ENCODE results near the gene TTC32.

Gene TTC32

DNA sequence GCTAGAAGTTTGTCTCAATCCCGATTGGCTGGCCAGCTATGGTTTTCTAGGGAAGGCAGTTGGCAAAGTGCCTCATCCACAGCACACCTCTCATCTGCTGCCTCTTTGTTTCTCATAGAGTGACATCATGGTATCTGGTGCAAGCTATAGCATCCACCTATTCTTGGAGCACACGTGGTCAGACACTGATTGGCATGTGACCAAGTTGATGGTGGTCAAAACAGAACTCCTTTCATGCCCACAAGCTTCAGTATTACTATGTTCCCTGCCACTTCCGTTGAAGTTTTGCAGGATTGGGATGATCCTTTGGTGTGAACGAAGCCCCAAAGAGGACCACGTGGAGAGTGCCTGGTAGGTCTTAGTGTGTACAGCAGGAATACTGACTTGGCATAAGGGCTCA, 28.8 kb downstream of the TTC32 start:
- DNase-seq: no peak

DNA sequence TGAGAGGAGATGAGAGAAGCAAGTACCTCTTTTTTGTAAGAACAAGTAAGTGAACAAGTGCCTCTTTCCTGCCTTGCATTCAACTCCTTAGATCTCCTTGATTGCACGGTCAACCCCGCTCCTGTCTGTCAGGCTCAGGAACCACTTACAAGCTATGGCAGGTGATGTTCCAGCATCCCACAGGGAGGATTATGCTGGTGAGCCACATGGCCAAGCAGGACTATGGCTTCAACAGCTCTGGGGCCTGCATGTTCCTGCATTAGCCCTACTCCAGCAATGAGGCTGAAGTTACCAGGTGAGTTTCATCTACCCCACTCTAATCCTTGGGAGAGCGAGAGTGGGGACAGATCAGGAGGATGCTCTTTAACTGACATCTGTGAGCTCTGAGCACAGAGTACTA, 29.5 kb downstream of the TTC32 start:
- no peak for DNase-seq

DNA sequence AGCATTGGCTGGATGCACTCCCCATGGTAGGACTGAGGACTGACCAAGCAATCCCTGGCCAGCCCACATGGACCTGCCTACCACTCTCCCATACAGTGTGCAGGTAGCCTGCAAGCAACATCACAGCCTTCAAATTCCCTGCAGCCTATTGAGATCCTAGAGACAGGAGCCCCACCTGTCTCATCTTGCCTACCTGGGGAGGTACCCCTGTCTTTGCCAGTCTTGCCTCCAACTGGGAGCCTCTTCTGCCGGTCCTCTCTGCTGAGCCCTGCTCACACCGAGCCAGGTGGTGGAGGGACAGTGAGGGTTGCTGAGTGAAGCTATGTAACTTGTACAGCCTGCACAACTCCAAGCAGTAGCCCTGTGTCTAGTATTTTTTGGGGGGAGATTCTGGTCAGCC, 29.9 kb downstream of the TTC32 start:
- DNase-seq: no peak

DNA sequence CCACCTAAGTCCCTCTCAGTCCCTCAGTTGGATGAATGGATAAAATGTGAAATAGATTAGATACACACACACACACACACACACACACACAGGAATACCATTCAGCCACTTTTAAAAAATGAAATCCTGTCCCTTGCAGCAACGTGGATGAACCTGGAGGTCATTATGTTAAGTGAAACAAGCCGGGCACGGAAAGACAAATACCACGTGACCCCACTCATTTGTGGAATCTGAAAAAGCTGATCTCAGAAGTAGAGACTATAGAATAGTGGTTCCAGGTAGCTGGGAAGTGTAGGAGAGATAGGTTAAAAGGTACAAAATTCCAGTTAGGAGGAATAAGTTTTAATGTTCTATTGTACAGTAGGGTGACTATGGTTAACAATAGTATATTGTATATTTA, 31.0 kb downstream of the TTC32 start:
- no peak for DNase-seq

DNA sequence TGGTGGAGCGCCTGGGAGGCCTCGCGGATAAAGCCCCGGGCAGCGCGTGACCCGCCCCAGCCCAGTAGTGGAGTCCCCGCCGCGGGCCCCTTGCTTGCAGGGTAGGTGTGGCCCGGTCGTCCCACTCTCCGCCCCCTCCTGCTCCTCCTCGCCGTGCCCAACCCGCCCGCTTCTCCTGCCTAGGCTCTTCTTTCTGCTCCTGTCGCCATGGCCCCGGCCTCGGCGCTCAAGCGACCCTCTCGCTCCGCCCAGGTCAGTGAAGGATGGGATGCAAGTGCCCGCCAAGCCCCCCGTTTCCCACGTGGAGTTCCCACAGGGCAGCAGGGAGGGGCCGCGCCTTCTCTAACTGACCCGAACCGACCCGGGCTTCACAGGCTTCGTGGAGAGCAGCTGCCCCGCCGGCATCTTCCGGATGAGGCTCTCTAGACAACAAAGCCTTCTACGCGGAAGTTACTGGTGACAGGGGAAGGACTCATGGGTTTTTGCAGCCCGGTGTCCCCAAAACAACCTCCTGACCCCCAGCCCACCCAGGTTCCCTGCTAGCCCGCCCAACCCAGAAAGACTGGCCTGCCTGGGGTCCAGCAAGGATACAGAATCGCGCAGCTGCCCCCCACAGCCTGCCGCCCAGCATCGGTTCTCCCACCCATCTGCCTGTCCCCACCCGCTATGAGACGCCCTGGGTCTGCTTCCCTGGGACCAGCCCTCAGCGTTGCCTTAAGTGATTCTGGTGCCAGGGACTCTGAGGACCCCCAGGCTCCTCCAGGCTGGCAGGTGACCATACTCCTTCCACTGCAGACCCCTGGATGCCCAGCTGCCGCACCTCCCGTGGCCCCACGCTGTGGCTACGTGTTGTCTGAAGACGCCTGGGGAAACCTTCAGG, 32.8 kb downstream of the TTC32 start:
- DNase-seq: peak; percentile 51

DNA sequence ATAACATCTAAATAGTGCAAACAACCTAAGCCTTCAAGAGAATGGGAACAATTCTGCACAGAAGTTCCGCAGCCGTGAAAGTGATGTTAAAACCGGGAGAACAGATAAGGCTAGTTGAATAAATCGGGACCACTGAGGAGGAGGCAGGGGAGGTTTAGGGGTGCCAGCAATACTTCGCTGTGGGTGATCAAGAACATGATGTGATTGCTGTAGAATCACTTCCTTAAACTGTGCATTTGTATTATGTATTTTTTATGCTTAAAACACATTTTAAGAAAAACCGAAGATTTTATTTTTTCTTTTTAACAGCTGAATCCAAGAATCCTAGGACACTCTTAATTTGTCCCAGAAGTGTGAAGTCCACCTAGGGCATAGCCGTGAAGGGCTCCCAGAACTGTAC, 33.6 kb downstream of the TTC32 start:
- no peak for DNase-seq

DNA sequence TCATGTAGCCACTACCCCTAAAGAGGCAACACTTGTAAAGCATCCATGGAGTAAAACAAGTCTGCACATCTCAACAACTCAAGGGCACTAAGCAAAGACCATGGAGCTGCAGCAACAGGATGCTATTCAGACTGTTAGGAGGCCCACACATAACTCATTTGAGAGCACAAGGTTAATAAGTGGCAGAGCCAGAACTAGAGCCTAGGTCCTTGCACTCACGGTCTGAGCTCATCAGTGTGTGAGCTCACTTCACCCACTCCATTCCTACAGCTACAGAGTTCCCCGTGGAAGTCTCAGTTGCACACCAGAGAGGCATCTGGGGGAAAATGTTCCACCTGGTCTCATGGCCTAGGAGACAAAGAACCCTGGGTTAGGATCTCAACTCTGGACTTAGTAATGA, 35.0 kb downstream of the TTC32 start:
- DNase-seq: no peak

DNA sequence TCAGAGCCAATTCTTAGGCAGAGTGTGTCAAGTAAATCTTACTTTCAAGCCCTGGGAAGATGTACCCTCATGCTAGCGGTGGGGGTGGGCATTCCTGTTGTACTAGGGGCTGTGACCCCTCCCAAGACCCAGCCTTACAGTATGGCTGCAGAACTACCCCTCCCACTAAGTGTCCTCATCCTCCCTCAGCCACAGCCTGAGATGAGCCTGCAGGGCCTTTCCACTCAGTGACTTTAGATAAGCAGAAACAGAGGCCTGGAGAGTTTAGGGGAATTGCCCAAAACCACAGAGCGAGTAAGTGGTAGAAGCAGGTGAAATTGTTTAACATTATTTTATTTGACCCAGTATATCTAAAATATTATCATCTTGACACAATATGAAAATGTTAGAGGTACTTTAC, 36.6 kb downstream of the TTC32 start:
- no peak for DNase-seq

DNA sequence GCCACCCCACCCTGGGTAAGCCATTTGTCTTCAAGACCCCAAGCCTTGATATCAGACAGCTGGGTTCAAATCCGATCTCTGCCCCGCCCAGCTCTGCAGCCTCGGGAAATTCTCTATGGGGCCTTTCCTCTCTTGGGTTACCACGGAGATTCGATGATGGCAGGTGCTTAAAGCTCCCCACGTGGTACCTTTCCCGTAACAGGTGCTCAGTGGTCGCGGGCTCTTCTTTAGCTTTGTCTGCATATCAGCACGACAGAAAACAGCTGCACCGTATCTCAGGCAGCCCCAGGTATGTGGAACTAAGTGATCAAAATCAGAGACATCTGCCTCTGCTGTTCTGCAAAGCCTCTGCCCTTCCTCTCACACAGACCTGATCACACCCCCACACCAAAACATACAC, 37.4 kb downstream of the TTC32 start:
- no peak for DNase-seq

DNA sequence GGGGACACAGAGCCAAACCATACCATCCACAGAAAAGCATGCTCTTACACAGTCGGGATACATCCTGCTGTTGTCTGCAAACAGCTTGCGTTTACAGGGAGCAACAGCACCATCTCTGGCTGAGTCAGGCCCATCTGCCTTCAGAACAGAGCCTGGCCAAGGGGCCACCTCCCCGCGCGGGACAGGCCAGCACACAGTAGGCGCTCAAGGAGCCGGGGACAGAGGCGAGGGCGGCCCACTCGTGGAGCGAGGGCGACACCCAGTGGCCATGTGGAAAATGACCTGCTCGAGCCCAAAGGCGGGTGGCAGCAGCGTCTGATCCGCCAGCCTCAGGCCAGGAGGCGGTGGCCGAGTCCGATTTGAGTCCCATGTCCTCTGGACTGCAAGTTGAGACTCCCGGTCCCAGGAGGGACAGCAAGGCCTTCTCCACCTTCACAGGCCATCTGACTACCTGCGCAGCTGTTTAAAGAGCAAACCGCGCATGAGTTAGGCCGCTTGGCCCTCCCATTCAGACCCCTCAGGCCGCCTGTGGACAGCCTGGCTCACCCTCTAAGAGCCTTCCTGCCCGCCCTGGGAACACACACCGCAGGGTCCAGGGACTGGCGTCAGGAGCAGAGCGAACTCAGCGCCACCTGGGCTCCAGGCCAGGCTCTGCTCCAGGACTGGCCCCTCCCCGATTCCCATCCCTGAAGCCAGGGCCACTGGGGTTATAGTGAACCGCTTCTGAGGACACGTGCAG, 38.3 kb downstream of the TTC32 start:
- peak; percentile 42 for DNase-seq

DNA sequence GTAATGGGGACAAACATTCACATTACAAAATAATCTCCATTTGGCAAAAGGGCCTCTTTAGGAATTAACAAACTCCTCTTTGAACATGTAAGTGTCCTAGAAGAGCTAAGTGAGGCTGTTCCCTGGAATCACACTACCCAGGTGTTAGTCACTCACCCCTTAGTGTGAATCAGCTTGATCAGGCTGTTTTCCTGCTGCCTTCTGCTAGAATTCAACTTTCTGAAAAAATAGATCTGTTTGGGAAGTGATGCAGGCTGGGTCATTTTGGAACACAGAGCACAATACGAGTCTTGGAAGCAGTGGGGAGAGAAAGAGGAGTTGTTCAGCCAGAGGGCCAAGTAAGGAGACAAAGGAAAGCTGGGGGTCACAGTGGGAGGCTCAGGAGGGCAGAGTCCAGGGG, 40.0 kb downstream of the TTC32 start:
- no peak for DNase-seq

DNA sequence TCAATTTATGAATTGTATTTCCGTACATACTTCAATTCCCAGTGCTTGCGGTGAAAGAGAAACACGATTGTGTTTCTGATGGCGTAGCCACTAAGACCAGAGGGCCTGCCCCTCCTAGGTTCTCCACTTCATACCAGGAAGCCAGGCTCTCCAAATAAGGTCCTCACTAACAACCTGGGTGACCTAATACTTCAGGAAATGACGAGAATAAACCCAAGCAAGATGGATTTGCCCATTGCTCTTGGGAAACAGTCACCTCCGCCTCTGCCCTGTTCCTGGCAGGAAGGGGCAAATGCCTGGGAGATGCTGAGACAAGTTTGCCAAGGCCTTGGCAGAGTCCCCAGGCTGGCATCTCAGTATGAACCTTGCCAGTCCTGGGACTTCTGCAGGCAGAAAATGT, 41.8 kb downstream of the TTC32 start:
- DNase-seq: no peak

DNA sequence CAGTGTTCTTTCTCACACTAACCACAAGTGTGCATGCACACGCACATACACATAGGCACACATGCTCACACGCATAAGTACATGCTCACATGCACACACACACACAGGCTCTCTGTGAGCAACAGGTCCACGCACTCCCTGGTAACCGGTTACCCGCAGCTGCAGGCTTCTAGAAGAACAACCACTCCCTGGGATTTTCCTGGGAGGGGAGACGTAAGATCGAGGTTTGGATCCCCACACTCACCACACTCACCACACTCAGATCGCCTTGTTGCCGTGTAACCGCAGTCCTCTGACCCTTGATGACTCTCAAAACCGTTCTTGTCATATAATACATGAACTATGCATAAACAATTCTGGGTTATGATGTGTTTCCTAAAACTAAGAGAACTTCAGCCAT, 42.2 kb downstream of the TTC32 start:
- no peak for DNase-seq

DNA sequence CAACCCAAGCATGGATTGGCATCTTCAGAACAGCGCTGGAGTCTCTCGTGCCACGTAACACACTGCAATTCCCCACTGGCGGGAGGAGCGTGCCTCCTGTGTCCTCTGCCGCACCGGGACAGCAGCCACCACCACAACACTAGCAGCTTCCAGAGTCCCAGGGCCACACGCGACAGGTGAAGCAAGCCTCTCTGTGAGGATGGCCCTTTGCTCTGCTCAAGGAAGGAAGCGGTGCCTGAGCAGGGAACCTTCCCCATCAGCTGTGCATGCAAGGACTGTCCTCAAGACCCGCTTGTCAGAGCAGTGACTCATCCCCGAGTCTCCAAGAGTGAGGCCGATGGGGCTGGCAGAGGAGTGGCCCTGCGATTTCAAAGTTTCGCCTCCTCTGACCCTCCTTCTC, 44.0 kb downstream of the TTC32 start:
- no peak for DNase-seq

DNA sequence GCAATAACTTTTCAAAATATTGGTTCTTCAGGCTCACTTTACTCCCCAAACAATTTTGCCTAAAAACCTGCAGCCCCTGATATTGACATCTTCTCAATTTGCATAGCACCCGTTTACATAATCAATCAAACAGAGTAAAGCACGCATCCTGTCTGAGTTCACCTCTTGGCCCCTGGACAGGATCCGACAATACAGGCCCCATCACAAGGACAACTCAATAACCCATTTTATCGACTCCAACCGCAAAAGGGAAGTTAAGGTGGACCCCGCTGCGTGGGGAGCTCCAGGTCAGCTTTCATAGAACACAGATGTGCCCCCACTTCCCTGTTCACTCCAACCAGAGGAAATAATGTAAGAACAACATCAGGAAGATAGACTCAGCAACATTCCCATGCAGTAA, 44.7 kb downstream of the TTC32 start:
- no peak for DNase-seq

DNA sequence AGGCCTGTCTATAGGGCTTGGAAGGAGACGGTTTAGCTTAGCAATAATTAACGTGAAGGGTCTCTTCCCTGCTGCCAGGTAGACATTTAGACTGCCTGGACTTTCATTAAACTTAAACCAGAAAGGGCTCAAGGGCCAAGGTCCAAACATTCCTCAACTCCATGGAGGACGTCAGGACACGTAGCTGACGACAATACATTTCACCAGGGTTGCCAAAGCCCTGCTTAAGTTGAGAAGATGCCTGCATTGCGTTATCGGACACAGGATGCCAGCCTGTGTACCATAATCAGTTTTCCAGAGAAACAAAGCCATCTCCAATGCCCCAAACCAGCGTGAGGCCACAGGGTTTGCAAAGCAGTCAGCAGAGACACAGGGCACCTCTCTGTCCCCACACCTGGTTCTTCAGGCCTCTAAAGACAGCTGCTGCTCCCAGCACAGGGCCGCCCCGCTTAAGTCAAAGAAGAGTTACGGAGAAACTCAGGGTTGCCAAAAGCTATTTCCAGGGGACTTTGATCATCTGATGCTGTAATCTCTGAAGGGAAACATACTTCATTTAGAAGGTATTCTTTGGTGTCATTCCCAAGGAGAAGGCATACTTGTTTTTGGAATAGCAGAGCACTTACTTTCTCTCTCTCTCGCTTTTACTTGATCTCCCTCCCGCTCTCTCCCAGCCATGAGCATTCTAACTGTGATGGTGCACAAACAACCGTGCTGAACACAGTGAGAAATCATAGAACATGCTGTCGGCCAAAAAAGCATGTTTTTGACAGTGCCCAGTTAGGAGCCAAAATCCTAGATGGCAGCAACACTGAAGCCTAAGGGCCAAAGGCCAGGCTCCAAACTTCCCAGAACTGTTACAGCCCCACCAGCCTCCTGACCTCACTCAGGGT, 46.0 kb downstream of the TTC32 start:
- DNase-seq: no peak

DNA sequence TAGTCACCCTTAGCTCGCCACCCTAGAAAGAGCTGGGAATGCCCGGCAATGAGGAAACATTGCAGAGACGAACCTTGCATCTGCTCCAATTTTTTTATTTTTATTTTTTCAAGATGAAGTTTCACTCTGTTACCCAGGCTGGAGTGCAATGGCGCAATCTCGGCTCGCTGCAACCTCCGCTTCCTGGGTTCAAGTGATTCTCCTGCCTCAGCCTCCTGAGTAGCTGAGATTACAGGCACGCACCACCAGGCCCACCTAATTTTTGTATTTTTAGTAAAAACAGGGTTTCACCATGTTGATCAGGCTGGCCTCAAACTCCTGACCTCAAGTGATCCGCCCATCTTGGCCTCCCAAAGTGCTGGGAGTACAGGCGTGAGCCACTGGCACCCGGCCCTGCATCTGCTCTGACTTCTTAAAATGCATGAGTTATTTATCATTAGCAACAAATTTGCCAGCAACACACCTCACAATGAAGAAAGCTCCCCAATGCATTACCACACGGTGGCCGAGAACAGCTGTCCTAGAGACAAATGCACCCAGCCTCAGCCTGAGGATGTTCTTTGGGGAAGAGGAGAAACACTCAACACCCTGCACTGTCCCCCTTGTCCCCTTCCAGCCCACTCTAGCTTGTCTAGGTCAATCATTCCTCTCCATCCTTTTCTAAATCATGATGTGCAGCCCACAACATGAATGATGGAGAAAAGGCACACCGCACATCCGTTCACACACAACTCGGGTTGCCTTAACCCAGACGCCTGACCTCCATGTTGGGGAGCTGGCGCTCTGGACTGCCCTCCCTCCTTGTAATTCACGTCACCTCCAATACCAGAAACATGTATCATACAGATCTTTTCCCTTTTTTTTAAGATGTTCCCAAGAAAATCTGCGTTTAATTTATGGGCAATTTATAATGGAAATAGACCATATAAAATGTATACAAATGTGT, 46.9 kb downstream of the TTC32 start:
- no peak for DNase-seq

DNA sequence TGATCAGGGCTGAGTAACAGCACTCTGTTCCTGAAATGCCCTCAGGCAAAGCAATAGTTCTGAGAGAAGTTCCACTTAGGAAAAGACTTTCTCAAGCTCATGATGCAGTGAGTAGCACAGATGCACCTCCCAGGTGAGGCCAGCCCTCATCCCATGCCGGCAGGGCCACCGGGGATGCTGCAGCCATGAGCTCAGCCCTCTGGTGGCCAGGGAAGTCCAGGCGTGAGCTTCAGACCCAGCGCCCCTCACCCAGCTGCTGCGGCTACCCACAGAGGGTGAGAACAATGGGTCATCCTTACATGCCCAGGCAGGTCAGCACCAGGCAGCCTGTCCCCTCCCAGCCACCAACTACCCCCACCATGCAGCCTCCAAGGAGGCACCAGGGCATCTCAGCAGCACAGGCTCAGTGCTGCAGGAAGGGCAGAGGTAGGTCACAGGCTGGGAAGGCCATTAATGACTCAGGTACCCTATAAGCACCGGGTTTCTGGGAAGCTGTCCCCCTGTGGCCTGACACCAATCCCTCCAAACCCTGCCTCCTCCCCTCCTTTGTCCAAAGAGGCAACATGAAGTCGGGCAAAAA, 50.6 kb downstream of the TTC32 start:
- DNase-seq: no peak

DNA sequence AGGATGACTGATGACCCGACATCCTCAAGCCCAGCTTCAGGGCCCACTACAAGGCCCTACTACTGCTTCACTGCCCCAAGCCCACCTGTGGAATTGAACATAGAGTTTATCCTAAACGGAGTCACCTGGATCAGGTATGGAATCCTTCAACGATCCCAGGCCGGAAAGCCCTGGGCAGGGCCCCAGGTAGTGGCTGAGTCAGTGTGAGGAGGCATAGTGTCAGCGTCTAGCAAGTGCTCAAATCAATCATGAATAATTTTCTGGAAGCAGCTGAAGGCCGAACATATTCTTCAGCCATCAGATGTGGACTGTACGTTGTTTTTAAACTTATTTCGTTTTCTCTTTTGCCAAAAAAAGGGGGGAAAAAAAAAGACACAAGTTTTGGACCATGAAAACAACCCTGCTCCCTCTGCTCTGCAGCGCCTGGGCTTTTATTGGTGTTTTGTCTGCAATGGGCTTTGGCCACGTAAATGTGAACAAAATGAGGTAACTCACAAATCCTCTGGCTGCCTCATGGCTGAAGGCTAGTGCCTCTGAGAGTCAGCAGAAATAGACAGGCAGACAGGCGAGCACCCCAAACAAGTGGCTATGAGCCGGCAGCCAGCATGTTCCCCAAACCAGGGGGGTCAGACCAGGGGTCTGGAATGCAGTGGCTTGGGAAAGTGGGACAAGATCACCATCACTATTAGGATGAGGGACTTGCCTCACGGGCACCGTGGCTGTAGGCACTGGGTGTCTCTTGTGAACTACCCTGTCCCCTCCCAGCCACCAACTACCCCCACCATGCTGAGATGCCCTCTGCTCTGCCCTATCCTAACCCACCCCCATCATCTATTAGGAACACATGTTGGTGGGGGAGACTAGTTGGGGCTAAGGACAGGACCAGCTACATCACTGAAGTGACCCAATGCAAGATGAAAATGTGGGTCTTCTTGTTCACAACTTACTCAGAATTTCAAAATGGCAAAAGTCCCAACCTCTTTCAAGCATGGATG, 51.4 kb downstream of the TTC32 start:
- DNase-seq: no peak

DNA sequence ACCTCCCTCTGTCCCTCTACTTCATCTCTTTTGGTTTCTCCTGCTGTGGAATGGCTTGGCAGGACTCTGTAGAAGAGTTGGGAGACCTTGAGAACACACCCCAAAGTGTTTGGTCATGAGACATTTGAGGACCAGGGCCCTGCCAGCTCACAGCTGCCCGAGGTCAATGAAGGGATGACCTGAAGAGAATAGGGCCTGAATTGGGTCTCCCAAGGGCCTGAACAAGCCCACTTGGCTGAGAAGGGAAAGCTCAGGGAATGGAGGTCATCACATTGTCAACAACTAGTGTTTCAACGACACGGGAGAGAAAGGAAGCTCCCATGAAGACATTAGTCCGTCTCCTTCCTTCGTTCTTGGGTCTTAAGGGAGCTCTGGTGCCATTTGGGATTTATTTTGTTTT, 52.8 kb downstream of the TTC32 start:
- no peak for DNase-seq

All from stimulated activated naive CD4-positive, alpha-beta T cell treated with Interleukin-2 at 50 U/mL for 16 hours (primary cell).